ENCODE results near the gene PELI3. TPM values are rescaled to one million over a fixed set of nuclear protein-coding genes. Genes with fewer than 3 reads are reported as not detected.

Gene PELI3
- polyA plus RNA-seq, 1 donor (not counting 4 experiments of a cell fraction or from before 2014, with no cell fraction given): 2.1 TPM

- Histone ChIP-seq H3K27ac (ENCODE audit: control insufficient read depth, insufficient read depth, low read length) (no peak overlapping the region), H2AFZ (ENCODE audit: control insufficient read depth, low read length) (no peak overlapping the region), H3K9me1 (ENCODE audit: control insufficient read depth, extremely low read depth, insufficient read depth, low read length) (no peaks in the 10 kb centered on the region), H3K27me3 (ENCODE audit: control insufficient read depth, extremely low read depth, insufficient read depth, low read length) (no peaks in the 10 kb centered on the region), H3K4me2 (ENCODE audit: control insufficient read depth, extremely low read depth, insufficient read depth, low read depth, low read length) (no peak overlapping the region), H3K4me1 (ENCODE audit: control insufficient read depth, extremely low read depth, insufficient read depth, low read length) (peaks cover 14% of the 10 kb centered on the region), H4K20me1 (ENCODE audit: control insufficient read depth, extremely low read depth, insufficient read depth, low read length) (no peaks in the 10 kb centered on the region), H3K9me3 (ENCODE audit: control insufficient read depth, low read depth, low read length) (no peaks in the 10 kb centered on the region), H3K79me2 (ENCODE audit: control insufficient read depth, insufficient read depth, low read length) (no peaks in the 10 kb centered on the region), H3K4me3 (ENCODE audit: control insufficient read depth in 2 of 3, extremely low read depth in 1 of 3, insufficient read depth in 2 of 3, low read depth in 1 of 3, low read length in 3 of 3) (no peak overlapping the region), H3K36me3 (ENCODE audit: control insufficient read depth in 2 of 2, extremely low read depth in 1 of 2, insufficient read depth in 2 of 2, low read length in 2 of 2) (peaks cover 5 to 13% of the 10 kb centered on the region in 2 experiments), H3K9ac (ENCODE audit: control insufficient read depth, extremely low read depth, insufficient read depth, low read length) (no peak overlapping the region)
- no peak for FAIRE-seq
- dilution Hi-C loops (cut with MboI; ENCODE audit: extremely low pct_ligation_motif_present, low sequenced_read_pairs): no loop called here
- TF ChIP-seq EZH2 (IDR thresholded peaks at IDR 0.05; ENCODE audit: low read length): no peak
- TF ChIP-seq CTCF (optimal IDR thresholded peaks at IDR 0.05 in 1 of 3, IDR thresholded peaks at IDR 0.05 in 1 of 3, conservative IDR thresholded peaks at IDR 0.05 in 1 of 3; ENCODE audit: extremely low read depth in 1 of 3, insufficient read depth in 2 of 3, low read length in 3 of 3): no peak
- DNase-seq (ENCODE audit: low read depth, low spot score): no peak
Observed at GRCh38 chr11:66470015-66470414, 3.3 kb downstream of the PELI3 start.

GRCh38 chr11:66471142-66471541 lies 4.4 kb downstream of the PELI3 start:
- H3K27me3 ChIP-seq (ENCODE audit: control insufficient read depth, extremely low read depth, insufficient read depth, low read length): no peaks in the 10 kb centered on the region
- H3K4me3 ChIP-seq (ENCODE audit: control insufficient read depth in 2 of 3, extremely low read depth in 1 of 3, insufficient read depth in 2 of 3, low read depth in 1 of 3, low read length in 3 of 3): no peak overlapping the region
- peaks cover 14% of the 10 kb centered on the region for H3K4me1 ChIP-seq (ENCODE audit: control insufficient read depth, extremely low read depth, insufficient read depth, low read length)
- no peaks in the 10 kb centered on the region for H3K9me1 ChIP-seq (ENCODE audit: control insufficient read depth, extremely low read depth, insufficient read depth, low read length)
- no peak for TF ChIP-seq EZH2 (IDR thresholded peaks at IDR 0.05; ENCODE audit: low read length)
- TF ChIP-seq CTCF (optimal IDR thresholded peaks at IDR 0.05 in 1 of 3, IDR thresholded peaks at IDR 0.05 in 1 of 3, conservative IDR thresholded peaks at IDR 0.05 in 1 of 3; ENCODE audit: extremely low read depth in 1 of 3, insufficient read depth in 2 of 3, low read length in 3 of 3): no peak
- H3K9me3 ChIP-seq (ENCODE audit: control insufficient read depth, low read depth, low read length): no peaks in the 10 kb centered on the region
- no peak overlapping the region for H3K9ac ChIP-seq (ENCODE audit: control insufficient read depth, extremely low read depth, insufficient read depth, low read length)
- H3K79me2 ChIP-seq (ENCODE audit: control insufficient read depth, insufficient read depth, low read length): no peaks in the 10 kb centered on the region
- H4K20me1 ChIP-seq (ENCODE audit: control insufficient read depth, extremely low read depth, insufficient read depth, low read length): no peaks in the 10 kb centered on the region
- DNase-seq (ENCODE audit: low read depth, low spot score) (no peak), FAIRE-seq (no peak)
- no peak overlapping the region for H3K27ac ChIP-seq (ENCODE audit: control insufficient read depth, insufficient read depth, low read length)
- no peak overlapping the region for H3K4me2 ChIP-seq (ENCODE audit: control insufficient read depth, extremely low read depth, insufficient read depth, low read depth, low read length)
- H3K36me3 ChIP-seq (ENCODE audit: control insufficient read depth in 2 of 2, extremely low read depth in 1 of 2, insufficient read depth in 2 of 2, low read length in 2 of 2): peaks cover 7 to 13% of the 10 kb centered on the region in 2 experiments
- no peak overlapping the region for H2AFZ ChIP-seq (ENCODE audit: control insufficient read depth, low read length)
- dilution Hi-C loops (cut with MboI; ENCODE audit: extremely low pct_ligation_motif_present, low sequenced_read_pairs): no loop called here
